HT-29 (cell line): Measurements from ENCODE around the gene ZNF324. TPM values are rescaled to one million over a fixed set of nuclear protein-coding genes. Genes with fewer than 3 reads are reported as not detected.

ENCODE experiments used
- DNase-seq: peaks from one replicate; pipeline ENCODE4 v3.0.0-alpha.2; 2015; ENCODE audit warnings: low spot score
- small RNA-seq: library from RNA; depleted of rRNA; stranded (forward); fragments of <200 nt; gene quantifications from one replicate; pipeline ENCODE3, GENCODE V24; 2014
- total RNA-seq: library from RNA; depleted of rRNA; stranded (reverse); fragments of >200 nt; shearing (Covaris generic); gene quantifications from 2 replicates; pipeline ENCODE4 v1.2.3, GENCODE V29; 2014; rRNA removed

The ZNF324 gene
- total RNA-seq, 1 experiment from 2014 or later: 29.5 TPM

DNA sequence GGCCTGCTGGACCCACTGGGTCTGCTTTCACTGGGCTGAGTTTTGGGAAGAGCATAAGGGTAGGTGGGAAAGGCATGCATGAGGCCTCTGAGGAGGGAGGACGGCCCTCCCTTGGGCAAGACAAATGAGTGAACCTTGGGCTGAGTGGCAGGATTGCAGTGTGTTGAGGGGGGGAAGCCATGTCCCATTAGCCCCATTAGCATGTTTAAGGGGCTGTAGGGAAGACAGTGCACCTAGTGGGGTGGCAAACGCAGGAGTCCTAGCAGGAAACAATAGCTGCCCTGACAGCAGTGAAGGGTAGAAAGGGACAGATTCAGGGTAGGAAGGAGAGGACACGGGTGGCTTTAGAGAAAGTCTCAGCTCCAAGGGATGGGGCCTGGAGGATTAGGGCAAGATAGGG lies 55.8 kb downstream of the ZNF324 start:
- no peak for DNase-seq

Small RNA genes lying within 50 kb of the gene (small RNA-seq; reads per million reads assigned to genes)
- gene RN7SL693P: not detected
- gene RNU6-1337P: not detected

Other genes starting within 250 kb of the ZNF324 start
- gene ZNF544, start 238.2 kb upstream of the ZNF324 start, total RNA-seq: 60.1 and 64.8 TPM in 2 replicates
- 6.4 and 8.5 TPM in 2 replicates for gene ZNF8, start 188.1 kb upstream of the ZNF324 start, total RNA-seq
- gene ERVK3-1, start 161.7 kb upstream of the ZNF324 start, total RNA-seq: 74.2 and 83.4 TPM in 2 replicates
- gene ZSCAN22, start 140.1 kb upstream of the ZNF324 start, total RNA-seq: 3.6 and 3.7 TPM in 2 replicates
- gene A1BG, start 113.6 kb upstream of the ZNF324 start, total RNA-seq: 0.47 TPM in 1 of 2 replicates, not detected in the other
- 2.0 and 6.0 TPM in 2 replicates for gene ZNF497, start 104.3 kb upstream of the ZNF324 start, total RNA-seq
- 8.3 and 10.4 TPM in 2 replicates for gene ZNF837, start 86.0 kb upstream of the ZNF324 start, total RNA-seq
- 5,822 and 6,132 TPM in 2 replicates for gene RPS5, start 79.8 kb upstream of the ZNF324 start, total RNA-seq
- gene RNF225, start 71.4 kb upstream of the ZNF324 start, total RNA-seq: 0.58 and 0.99 TPM in 2 replicates
- gene ZNF584, start 58.4 kb upstream of the ZNF324 start, total RNA-seq: 26.6 and 33.1 TPM in 2 replicates
- not detected in 2 replicates for gene ZNF132, start 26.9 kb upstream of the ZNF324 start, total RNA-seq
- gene ZNF324B, start 15.5 kb upstream of the ZNF324 start, total RNA-seq: 10.4 and 20.9 TPM in 2 replicates
- 19.2 and 22.7 TPM in 2 replicates for gene ZNF446, start 9.3 kb downstream of the ZNF324 start, total RNA-seq
- gene SLC27A5, start 44.9 kb downstream of the ZNF324 start, total RNA-seq: 60.6 and 74.5 TPM in 2 replicates
- gene ZBTB45, start 52.7 kb downstream of the ZNF324 start, total RNA-seq: 25.6 and 27.4 TPM in 2 replicates
- 1,771 and 1,829 TPM in 2 replicates for gene TRIM28, start 77.0 kb downstream of the ZNF324 start, total RNA-seq
- 236 and 268 TPM in 2 replicates for gene CHMP2A, start 88.0 kb downstream of the ZNF324 start, total RNA-seq
- 201 and 242 TPM in 2 replicates for gene UBE2M, start 91.5 kb downstream of the ZNF324 start, total RNA-seq
- gene MZF1, start 106.3 kb downstream of the ZNF324 start, total RNA-seq: 92.5 and 94.8 TPM in 2 replicates